ENCODE data around the gene PRDX5.
"Not testable (repeated sequence)": the region's sequence is repeated elsewhere in the genome, so short reads cannot be mapped to it uniquely, and the experiment has no call there.

Gene PRDX5

DNA sequence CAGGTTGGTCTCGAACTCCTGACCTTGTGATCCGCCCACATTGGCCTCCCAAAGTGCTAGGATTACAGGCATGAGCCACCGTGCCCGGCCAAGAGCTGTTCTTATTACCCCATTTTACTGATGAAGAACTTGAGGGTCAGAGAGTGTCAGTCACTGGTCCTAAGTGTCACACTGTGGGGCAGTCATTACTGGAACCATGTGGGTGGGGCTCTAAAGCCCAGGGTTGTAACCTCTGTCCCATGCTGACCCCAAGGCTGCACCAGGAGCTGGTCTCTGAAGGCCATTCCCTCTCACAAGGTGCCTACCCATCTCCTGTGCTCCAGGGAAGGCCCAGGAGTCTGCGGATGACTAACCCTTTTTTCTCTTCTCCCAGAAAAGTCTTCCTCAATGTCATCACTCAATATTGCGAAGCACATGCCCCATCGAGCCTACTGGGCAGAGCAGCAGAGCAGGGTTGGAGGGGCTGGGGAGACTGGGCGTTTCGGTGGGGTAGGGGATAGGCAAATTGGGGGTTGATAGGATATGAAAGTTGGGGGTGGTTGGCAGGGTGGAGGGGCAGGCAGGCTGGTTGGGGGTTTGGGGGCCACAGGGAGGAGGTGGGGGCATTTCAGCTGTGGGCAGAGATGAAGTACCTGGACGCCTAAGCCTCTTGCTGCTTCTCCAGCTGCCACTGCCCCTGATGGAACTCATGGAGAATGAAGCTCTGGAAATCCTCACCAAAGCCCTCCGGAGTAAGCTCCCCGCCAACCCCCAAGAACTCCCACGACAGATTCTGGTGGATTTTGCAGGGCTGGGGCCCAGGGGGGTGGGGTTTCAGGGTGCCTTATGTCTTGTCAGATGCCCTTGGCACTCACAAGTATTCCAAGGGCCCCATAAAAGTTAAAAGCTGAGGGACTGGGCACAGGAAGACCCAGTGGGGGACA lies 14.6 kb upstream of the PRDX5 start:
- TF ChIP-seq EZH2 (IDR thresholded peaks at IDR 0.05) (no peak), FOXP2 (optimal IDR thresholded peaks at IDR 0.05; ENCODE audit: control extremely low read depth, extremely low read length, insufficient read depth) (no peak), POLR2AphosphoS5 (IDR thresholded peaks at IDR 0.05; ENCODE audit: borderline replicate concordance, low read depth, low read length) (no peak)
- no peak overlapping the region for H3K9ac ChIP-seq (ENCODE audit: insufficient read length)
- H3K27ac ChIP-seq, result no peak overlapping the region
- no peak overlapping the region for H3K4me3 ChIP-seq
- no peaks in the 10 kb centered on the region for H3K9me3 ChIP-seq (ENCODE audit: low read depth, low read length)
- no peak for DNase-seq (ENCODE audit: low read depth, low spot score)
- H3K36me3 ChIP-seq (ENCODE audit: insufficient read depth, low read length), result no peaks in the 10 kb centered on the region

DNA sequence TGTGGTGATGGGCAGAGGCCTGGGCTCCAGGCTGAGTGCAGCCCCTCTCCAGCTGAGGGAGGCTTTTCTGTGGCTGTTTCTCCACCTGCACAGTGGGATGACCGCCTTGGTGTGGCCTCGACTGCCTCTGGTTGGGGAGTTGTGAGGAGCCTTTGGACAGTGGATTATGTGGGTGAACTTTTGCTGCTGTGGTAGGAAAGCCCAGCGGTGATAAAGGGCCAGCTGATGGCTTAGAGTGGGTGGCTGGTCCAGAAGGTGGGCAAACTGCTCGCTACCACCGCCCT lies 13.9 kb upstream of the PRDX5 start:
- H3K9me3 ChIP-seq (ENCODE audit: low read depth, low read length), result no peaks in the 10 kb centered on the region
- H3K4me3 ChIP-seq, result peak overlapping the region; percentile 99; the same call in 1 of the 2 replicates
- no peaks in the 10 kb centered on the region for H3K36me3 ChIP-seq (ENCODE audit: insufficient read depth, low read length)
- TF ChIP-seq POLR2AphosphoS5 (IDR thresholded peaks at IDR 0.05; ENCODE audit: borderline replicate concordance, low read depth, low read length) (no peak), FOXP2 (optimal IDR thresholded peaks at IDR 0.05; ENCODE audit: control extremely low read depth, extremely low read length, insufficient read depth) (no peak), EZH2 (IDR thresholded peaks at IDR 0.05) (no peak)
- H3K27ac ChIP-seq, result no peak overlapping the region
- DNase-seq (ENCODE audit: low read depth, low spot score), result no peak
- no peak overlapping the region for H3K9ac ChIP-seq (ENCODE audit: insufficient read length)

DNA sequence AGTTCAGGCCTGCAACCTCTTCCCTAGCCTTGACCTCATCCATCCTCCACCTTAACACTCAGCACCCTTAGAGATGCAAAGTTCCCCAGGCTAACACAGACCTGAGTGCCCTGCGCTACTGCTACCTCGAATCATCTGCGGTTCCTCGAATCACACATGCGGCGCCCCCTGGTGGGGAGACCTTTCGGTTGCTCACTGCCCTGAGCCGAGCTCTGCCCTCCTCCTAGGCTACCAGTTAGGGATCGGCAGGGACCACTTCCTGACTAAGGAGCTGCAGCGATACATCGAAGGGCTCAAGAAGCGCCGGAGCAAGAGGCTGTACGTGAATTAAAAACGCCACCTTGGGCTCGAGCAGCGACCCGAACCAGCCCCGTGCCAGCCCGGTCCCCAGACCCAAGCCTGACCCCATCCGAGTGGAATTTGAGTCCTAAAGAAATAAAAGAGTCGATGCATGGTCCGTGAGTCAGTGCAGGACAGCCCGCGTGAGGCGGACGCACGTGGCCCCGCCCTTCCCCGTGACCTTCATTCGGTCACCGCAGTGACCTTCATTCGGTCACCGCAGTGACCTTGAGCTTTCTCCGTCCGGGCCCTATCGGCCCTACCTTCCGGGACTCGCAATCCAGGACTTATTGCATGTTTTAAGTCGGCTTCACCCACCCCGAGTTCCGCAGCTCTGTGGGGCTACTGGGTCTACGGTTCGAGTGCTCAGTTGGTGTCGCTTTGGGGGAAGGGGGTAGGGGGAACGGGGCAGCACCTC lies 13.4 kb upstream of the PRDX5 start:
- Histone ChIP-seq H3K9ac (ENCODE audit: insufficient read length) (peak overlapping the region; percentile 94), H3K4me3 (peak overlapping the region; percentile 99), H3K27ac (peak overlapping the region; percentile 96), H3K36me3 (ENCODE audit: insufficient read depth, low read length) (no peaks in the 10 kb centered on the region), H3K9me3 (ENCODE audit: low read depth, low read length) (no peaks in the 10 kb centered on the region)
- DNase-seq (ENCODE audit: low read depth, low spot score), result peak; percentile 83
- TF ChIP-seq EZH2 (IDR thresholded peaks at IDR 0.05), result no peak
- TF ChIP-seq POLR2AphosphoS5 (IDR thresholded peaks at IDR 0.05; ENCODE audit: borderline replicate concordance, low read depth, low read length), result peak; percentile 88
- no peak for TF ChIP-seq FOXP2 (optimal IDR thresholded peaks at IDR 0.05; ENCODE audit: control extremely low read depth, extremely low read length, insufficient read depth)

DNA sequence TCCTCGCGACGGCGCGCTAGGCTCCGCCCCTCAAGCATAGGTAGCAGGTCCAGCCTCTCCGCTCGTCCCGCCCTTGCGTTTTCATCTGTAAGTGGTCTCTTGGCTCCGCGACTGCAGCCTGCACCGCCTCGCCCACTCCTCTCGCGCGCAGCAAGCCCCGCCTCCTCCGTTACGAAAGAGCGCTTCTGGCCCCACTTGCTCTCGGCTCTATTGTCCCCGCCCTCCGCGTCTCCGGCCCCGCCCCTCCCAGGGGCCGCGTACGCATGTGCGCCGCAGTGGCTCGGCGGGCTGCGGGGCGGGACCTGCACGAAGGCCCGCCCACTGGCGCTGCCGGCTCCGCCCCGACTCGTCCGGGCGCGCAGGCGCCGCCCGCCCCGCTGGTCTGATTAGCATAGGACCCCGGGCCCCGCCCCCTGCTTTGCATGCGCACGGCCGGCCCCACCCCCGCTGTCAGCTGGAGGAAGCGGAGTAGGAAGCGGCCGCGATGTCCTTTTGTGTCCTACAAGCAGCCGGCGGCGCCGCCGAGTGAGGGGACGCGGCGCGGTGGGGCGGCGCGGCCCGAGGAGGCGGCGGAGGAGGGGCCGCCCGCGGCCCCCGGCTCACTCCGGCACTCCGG lies 12.7 kb upstream of the PRDX5 start, which contains the start of gene ESRRA:
TSS of gene ESRRA (plus strand) at position 450 of the 616 bp plus-strand sequence. CDS start 1,656 bp downstream, outside the sequence.
- Histone ChIP-seq H3K27ac (peak within 1 kb of the TSS; percentile 96), H3K4me3 (peak within 1 kb of the TSS; percentile 99), H3K9me3 (ENCODE audit: low read depth, low read length) (no peaks in the 10 kb centered on the region), H3K9ac (ENCODE audit: insufficient read length) (peak within 1 kb of the TSS; percentile 94), H3K36me3 (ENCODE audit: insufficient read depth, low read length) (no peaks in the 10 kb centered on the region)
- peak; percentile 96 for DNase-seq (ENCODE audit: low read depth, low spot score)
- TF ChIP-seq POLR2AphosphoS5 (IDR thresholded peaks at IDR 0.05; ENCODE audit: borderline replicate concordance, low read depth, low read length) (peak; percentile 46; the same call in 1 of the 2 replicates), EZH2 (IDR thresholded peaks at IDR 0.05) (no peak)

DNA sequence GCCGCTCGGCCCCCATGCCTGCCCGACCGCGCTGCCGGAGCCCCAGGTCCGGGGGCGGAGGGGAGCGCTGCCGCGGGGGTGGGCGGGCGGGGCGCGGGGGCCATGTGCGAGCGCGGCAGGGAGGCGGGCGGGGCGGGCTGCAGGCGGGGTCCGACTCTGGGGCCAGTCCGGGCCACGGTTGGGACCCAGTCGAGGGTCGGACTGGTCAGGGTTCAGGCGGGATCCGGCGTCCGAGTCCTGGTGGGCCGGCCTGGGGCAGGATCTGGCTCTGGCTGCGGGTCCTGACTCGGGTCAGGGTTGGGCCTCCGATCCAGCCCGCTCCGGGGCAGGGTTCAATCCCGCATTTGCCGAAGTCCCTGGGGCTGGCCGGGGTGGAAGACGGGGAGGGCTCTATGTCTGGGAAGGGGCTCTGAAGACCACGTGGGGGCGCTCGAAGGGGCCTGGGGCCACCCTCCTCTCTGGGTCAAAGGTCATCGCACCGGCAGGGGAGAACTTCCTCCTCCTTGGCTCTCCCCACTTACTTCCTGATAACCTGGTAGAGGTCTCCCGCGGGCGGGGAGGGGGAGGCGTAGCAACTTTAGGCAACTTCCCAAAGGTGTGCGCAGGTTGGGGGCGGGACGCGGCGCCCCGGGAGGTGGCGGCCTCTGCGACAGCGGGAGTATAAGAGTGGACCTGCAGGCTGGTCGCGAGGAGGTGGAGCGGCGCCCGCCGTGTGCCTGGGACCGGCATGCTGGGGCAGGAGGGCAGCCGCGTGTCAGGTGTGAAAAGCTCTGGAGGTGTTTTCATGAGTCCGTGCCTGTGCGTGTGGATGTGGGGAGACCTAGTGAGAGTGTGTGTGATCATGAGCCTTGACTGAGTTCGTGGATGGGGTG lies 12.0 kb upstream of the PRDX5 start:
- DNase-seq (ENCODE audit: low read depth, low spot score), result no peak
- H3K36me3 ChIP-seq (ENCODE audit: insufficient read depth, low read length), result no peaks in the 10 kb centered on the region
- peak overlapping the region; percentile 84 for H3K4me3 ChIP-seq
- peak overlapping the region; percentile 80 for H3K9ac ChIP-seq (ENCODE audit: insufficient read length)
- H3K27ac ChIP-seq, result peak overlapping the region; percentile 31; the same call in 1 of the 2 replicates
- H3K9me3 ChIP-seq (ENCODE audit: low read depth, low read length), result no peaks in the 10 kb centered on the region
- TF ChIP-seq FOXP2 (optimal IDR thresholded peaks at IDR 0.05; ENCODE audit: control extremely low read depth, extremely low read length, insufficient read depth) (no peak), POLR2AphosphoS5 (IDR thresholded peaks at IDR 0.05; ENCODE audit: borderline replicate concordance, low read depth, low read length) (no peak; the same call in 1 of the 2 replicates), EZH2 (IDR thresholded peaks at IDR 0.05) (no peak)

DNA sequence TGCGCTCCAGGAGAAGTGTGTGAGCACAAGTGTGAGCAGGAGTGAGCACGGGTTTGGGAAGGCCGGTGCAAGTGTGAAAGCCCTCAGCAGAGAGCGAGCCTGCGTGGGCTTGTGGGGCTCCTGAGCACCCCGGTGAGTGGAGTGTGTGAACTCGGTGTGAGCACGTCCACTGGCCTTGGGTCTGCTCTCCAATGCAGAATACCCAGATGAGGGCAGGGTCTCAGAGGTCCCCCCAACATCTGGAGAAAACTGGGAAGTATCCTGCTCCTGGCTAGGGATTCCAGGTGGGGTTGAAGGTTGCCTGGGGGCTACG lies 11.4 kb upstream of the PRDX5 start:
- DNase-seq (ENCODE audit: low read depth, low spot score), result no peak
- peak overlapping the region; percentile 31; the same call in 1 of the 2 replicates for H3K27ac ChIP-seq
- peak overlapping the region; percentile 80 for H3K9ac ChIP-seq (ENCODE audit: insufficient read length)
- no peaks in the 10 kb centered on the region for H3K36me3 ChIP-seq (ENCODE audit: insufficient read depth, low read length)
- H3K9me3 ChIP-seq (ENCODE audit: low read depth, low read length), result no peaks in the 10 kb centered on the region
- TF ChIP-seq POLR2AphosphoS5 (IDR thresholded peaks at IDR 0.05; ENCODE audit: borderline replicate concordance, low read depth, low read length) (no peak), FOXP2 (optimal IDR thresholded peaks at IDR 0.05; ENCODE audit: control extremely low read depth, extremely low read length, insufficient read depth) (no peak), EZH2 (IDR thresholded peaks at IDR 0.05) (no peak)
- H3K4me3 ChIP-seq, result peak overlapping the region; percentile 84

DNA sequence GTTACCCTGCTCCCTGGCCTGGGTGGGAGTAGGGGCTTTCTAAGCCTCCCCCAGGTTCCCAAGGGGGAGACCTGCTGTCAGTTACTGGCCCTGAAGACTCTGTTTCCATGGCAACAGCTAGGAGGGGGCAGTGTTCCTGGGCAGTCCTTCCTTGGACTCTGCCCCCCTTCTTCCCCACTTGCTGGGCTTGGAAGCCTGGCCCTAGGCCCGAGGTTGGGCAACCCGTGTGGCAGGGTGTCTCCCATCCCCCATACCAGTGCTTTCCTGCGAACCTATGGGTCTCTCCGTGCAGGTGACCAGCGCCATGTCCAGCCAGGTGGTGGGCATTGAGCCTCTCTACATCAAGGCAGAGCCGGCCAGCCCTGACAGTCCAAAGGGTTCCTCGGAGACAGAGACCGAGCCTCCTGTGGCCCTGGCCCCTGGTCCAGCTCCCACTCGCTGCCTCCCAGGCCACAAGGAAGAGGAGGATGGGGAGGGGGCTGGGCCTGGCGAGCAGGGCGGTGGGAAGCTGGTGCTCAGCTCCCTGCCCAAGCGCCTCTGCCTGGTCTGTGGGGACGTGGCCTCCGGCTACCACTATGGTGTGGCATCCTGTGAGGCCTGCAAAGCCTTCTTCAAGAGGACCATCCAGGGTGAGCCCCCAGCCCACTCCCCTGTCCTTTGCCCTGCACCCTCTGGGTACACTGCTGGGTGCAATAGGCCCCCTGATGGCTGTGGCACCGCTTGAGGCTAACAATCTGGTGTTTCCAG lies 10.9 kb upstream of the PRDX5 start:
- Histone ChIP-seq H3K4me3 (peak overlapping the region; percentile 84), H3K36me3 (ENCODE audit: insufficient read depth, low read length) (no peaks in the 10 kb centered on the region), H3K27ac (no peak overlapping the region), H3K9me3 (ENCODE audit: low read depth, low read length) (no peaks in the 10 kb centered on the region), H3K9ac (ENCODE audit: insufficient read length) (no peak overlapping the region)
- DNase-seq (ENCODE audit: low read depth, low spot score), result no peak
- TF ChIP-seq POLR2AphosphoS5 (IDR thresholded peaks at IDR 0.05; ENCODE audit: borderline replicate concordance, low read depth, low read length) (no peak), FOXP2 (optimal IDR thresholded peaks at IDR 0.05; ENCODE audit: control extremely low read depth, extremely low read length, insufficient read depth) (no peak), EZH2 (IDR thresholded peaks at IDR 0.05) (no peak)

DNA sequence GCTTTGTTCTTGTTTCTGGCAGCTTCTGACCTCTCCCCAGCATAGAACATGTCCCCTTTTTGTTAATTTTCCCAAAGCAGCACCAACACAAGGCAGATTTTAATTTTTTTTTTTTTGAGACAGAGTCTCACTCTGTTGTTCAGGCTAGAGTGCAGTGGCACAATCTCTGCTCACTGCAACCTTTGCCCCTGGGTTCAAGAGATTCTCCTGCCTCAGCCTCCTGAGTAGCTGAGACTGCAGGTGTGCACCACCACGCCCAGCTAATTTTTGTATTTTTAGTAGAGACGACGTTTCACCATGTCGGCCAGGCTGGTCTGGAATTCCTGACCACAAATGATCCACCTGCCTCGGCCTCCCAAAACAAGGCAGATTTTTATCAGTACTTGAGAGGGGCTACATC lies 10.1 kb upstream of the PRDX5 start:
- not testable (repeated sequence) for H3K9ac ChIP-seq (ENCODE audit: insufficient read length); H3K36me3 ChIP-seq (ENCODE audit: insufficient read depth, low read length); H3K27ac ChIP-seq; H3K9me3 ChIP-seq (ENCODE audit: low read depth, low read length); H3K4me3 ChIP-seq; DNase-seq (ENCODE audit: low read depth, low spot score)

All from SK-N-MC (cell line).